CD14-positive monocyte (primary cell): ENCODE data around the gene EGLN1. TPM values are rescaled to one million over a fixed set of nuclear protein-coding genes. Genes with fewer than 3 reads are reported as not detected.

ENCODE experiments used
- DNase-seq, 3 donors: peaks; one replicate each; pipeline ENCODE4 v3.0.0-alpha.2; 2011 to 2022
- H2AFZ ChIP-seq: 2 replicates; pipeline ENCODE4 v1.6.0; 2012; ENCODE audit warnings: mild to moderate bottlenecking, low read depth, low read length, inconsistent platforms; ENCODE audit not compliant: insufficient read depth, poor library complexity, severe bottlenecking
- H3K27ac ChIP-seq, 2 donors: 1 replicate in 1 of 2; 2 replicates in 1 of 2; pipeline ENCODE4 v1.5.1; 2012 to 2013; ENCODE audit warnings: low read length in 2 of 2, control low read depth in 1 of 2, inconsistent platforms in 1 of 2, low read depth in 1 of 2, mild to moderate bottlenecking in 1 of 2
- H3K27me3 ChIP-seq, 2 donors: one replicate each; pipeline versions ENCODE4 v1.6.0 to v1.6.1; 2011 to 2013; ENCODE audit warnings: low read length in 2 of 2; ENCODE audit not compliant: control insufficient read depth in 2 of 2, insufficient read depth in 2 of 2
- H3K36me3 ChIP-seq, 2 donors: replicated peaks in 1 of 2; 1 replicate in 1 of 2; 2 replicates in 1 of 2; pipeline versions ENCODE4 v1.5.1 to v1.6.1; 2012 to 2013; ENCODE audit warnings: low read length in 2 of 2, control low read depth in 1 of 2, inconsistent platforms in 1 of 2, mild to moderate bottlenecking in 1 of 2; ENCODE audit not compliant: insufficient read depth in 2 of 2, control insufficient read depth in 1 of 2
- H3K4me1 ChIP-seq, 2 donors: 1 replicate in 1 of 2; 2 replicates in 1 of 2; pipeline versions ENCODE4 v1.5.1 to v1.6.1; 2012 to 2013; ENCODE audit warnings: low read length in 2 of 2, control low read depth in 1 of 2, inconsistent platforms in 1 of 2, mild to moderate bottlenecking in 1 of 2, moderate library complexity in 1 of 2; ENCODE audit not compliant: insufficient read depth in 2 of 2, control insufficient read depth in 1 of 2
- H3K4me2 ChIP-seq: replicated peaks from 2 replicates; pipeline ENCODE3; 2012; ENCODE audit warnings: low read length, moderate library complexity, mild to moderate bottlenecking; ENCODE audit not compliant: poor library complexity, severe bottlenecking; ENCODE audit errors: extremely low read depth
- H3K4me3 ChIP-seq, 3 experiments: fragments of 200-600 bp in 1 of 3; sonication (generic) in 1 of 3; replicated peaks in 1 of 3; 1 replicate in 2 of 3; 2 replicates in 1 of 3; pipeline ENCODE4 v1.5.1; 2011 to 2013; ENCODE audit warnings: low read length in 3 of 3, mild to moderate bottlenecking in 3 of 3, control low read depth in 2 of 3, low read depth in 2 of 3, inconsistent platforms in 1 of 3, moderate library complexity in 1 of 3
- H3K79me2 ChIP-seq: 2 replicates; pipeline ENCODE4 v1.6.0; 2012; ENCODE audit warnings: mild to moderate bottlenecking, control low read depth, inconsistent platforms, low read length, moderate library complexity; ENCODE audit not compliant: insufficient read depth
- H3K9ac ChIP-seq: 2 replicates; pipeline ENCODE4 v1.6.0; 2017; ENCODE audit warnings: low read length, mild to moderate bottlenecking; ENCODE audit not compliant: insufficient read depth, poor library complexity, severe bottlenecking
- H3K9me3 ChIP-seq, 2 donors: replicated peaks in 1 of 2; 1 replicate in 1 of 2; 2 replicates in 1 of 2; pipeline versions ENCODE4 v1.5.1 to v1.6.1; 2012 to 2013; ENCODE audit warnings: low read length in 2 of 2, control low read depth in 1 of 2; ENCODE audit not compliant: control insufficient read depth in 1 of 2, insufficient read depth in 1 of 2
- H4K20me1 ChIP-seq: 2 replicates; pipeline ENCODE4 v1.6.0; 2012; ENCODE audit warnings: mild to moderate bottlenecking, low read length, control low read depth, moderate library complexity; ENCODE audit not compliant: insufficient read depth
- H3K27ac Mint-ChIP-seq, 7 donors: one replicate each; pipeline ENCODE4 v1.8.0; 2020; ENCODE audit warnings: mild to moderate bottlenecking in 7 of 7, mixed read lengths in 7 of 7, moderate library complexity in 6 of 7, inconsistent platforms in 2 of 7
- H3K27me3 Mint-ChIP-seq, 3 donors: one replicate each; pipeline ENCODE4 v1.8.0; 2021 to 2022; ENCODE audit warnings: low read depth in 3 of 3, mild to moderate bottlenecking in 3 of 3, mixed read lengths in 3 of 3, moderate library complexity in 3 of 3, inconsistent platforms in 1 of 3
- H3K36me3 Mint-ChIP-seq, 2 donors: one replicate each; pipeline ENCODE4 v1.8.0; 2020; ENCODE audit warnings: mixed read lengths in 2 of 2, inconsistent platforms in 1 of 2, mild to moderate bottlenecking in 1 of 2
- H3K4me1 Mint-ChIP-seq: one replicate; pipeline ENCODE4 v1.8.0; 2020; ENCODE audit warnings: mild to moderate bottlenecking, mixed read lengths
- H3K4me3 Mint-ChIP-seq, 2 donors: one replicate each; pipeline ENCODE4 v1.8.0; 2020; ENCODE audit warnings: mild to moderate bottlenecking in 2 of 2, mixed read lengths in 2 of 2, moderate library complexity in 1 of 2
- H3K9me3 Mint-ChIP-seq, 7 donors: one replicate each; pipeline ENCODE4 v1.8.0; 2020 to 2022; ENCODE audit warnings: mixed read lengths in 7 of 7, mild to moderate bottlenecking in 6 of 7, moderate library complexity in 6 of 7, inconsistent platforms in 2 of 7
- WGBS: methylation state at CpG from one replicate; pipeline ENCODE4 v1.1.5; 2013; ENCODE audit warnings: missing lambda C conversion rate; ENCODE audit not compliant: insufficient coverage; 5-methylcytosine and 5-hydroxymethylcytosine counted together
- intact Hi-C, 2 donors: fragments of 100-400 bp; cut with micrococcal nuclease; formaldehyde crosslinking; loops; one replicate each; pipeline versions ENCODE4 v1.15.0 to v1.15.1; 2023
- polyA plus RNA-seq, 3 donors: library from polyadenylated mRNA; depleted of rRNA in 1 of 3; unstranded in 2 of 3; stranded (reverse) in 1 of 3; fragments of 300-500 nt in 2 of 3; fragments of >200 nt in 1 of 3; fragmentation: Illumina TruSeq in 2 of 3; gene quantifications; 1 replicate in 2 of 3; 2 replicates in 1 of 3; pipeline ENCODE4 v1.2.3, GENCODE V29; 2012 to 2021
- TF ChIP-seq, protein P1 (sequence below): fragments of 200-600 bp; IDR thresholded peaks from one replicate; pipeline ENCODE4 v1.8.0; 2022; ENCODE audit warnings: antibody characterized with exemption, mild to moderate bottlenecking

The EGLN1 gene
- polyA plus RNA-seq, 3 donors: 12.9 to 27.7 (median 23.1) TPM

DNA sequence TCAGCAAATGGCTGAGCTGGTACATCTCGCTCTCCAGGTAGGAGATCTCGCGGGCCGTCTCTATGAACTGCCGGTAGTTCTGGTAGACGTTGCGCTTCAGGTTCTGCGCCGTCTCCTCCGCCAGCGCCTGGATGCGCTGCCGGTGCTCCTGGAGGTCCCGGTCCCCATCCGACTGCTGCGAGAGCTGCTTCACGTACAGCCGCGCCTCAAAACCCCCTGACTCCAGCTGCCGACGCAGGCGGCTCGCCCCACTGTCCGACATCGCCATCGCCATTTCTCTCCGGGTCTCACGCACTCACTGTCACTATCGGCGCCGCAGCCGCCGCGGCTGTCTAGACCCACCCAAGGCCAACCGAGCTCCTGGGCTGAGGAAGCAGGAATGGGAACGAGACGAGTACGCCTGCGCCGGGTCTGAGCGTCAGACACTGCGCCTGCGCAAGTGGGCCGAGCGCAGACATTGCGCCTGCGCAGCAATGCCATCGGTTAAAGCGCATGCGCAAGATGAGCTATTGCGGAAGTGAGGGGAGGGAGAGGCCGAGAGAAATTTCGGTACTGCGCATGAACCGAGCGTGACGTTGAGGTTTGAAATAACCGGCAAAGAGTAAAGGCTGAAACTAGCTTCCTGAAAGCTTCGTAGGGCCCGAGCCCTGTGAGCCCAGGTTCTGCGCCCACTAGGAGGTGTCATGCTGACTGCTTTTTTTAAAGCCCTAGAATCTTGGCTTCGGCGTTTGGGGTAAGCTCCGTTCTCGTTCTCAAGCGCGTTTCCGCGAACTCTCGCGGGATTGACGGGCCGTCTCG, 84.4 kb downstream of the EGLN1 start, which contains the start of gene EXOC8:
Gene EXOC8 (minus strand): TSS at position 381 of the 798 bp plus-strand sequence. CDS start 107 bp downstream, at position 274.
- peaks cover 6 to 18% of the 10 kb centered on the region in 2 donors for H3K36me3 ChIP-seq
- no peaks in the 10 kb centered on the region for H3K9me3 ChIP-seq
- H3K79me2 ChIP-seq: peaks cover 91% of the 10 kb centered on the region
- peaks cover 59% of the 10 kb centered on the region for H3K4me1 Mint-ChIP-seq
- H2AFZ ChIP-seq: peak within 1 kb of the TSS; percentile 96
- peak within 1 kb of the TSS; percentile 98 to 99 (median 99) for H3K27ac Mint-ChIP-seq
- no peaks in the 10 kb centered on the region for H3K27me3 ChIP-seq
- peak within 1 kb of the TSS; percentile 99 to 100 for H3K4me3 Mint-ChIP-seq
- peak within 1 kb of the TSS; percentile 93 for H3K4me2 ChIP-seq
- H3K27ac ChIP-seq: peak within 1 kb of the TSS; percentile 99
- peaks cover 13 to 38% of the 10 kb centered on the region in 2 donors for H3K36me3 Mint-ChIP-seq
- H3K27me3 Mint-ChIP-seq: no peaks in the 10 kb centered on the region
- intact Hi-C loops: loop anchor here (5.0 to 10.0 kb wide), 5 partner anchors 85 to 693 kb away; partner anchors contain the start of genes ARV1 (in 1 of the 2), COG2 (in 1 of the 2), EGLN1 (in 1 of the 2) and GNPAT (in 1 of the 2)
- peaks cover 52% of the 10 kb centered on the region for H4K20me1 ChIP-seq
- H3K9me3 Mint-ChIP-seq: no peaks in the 10 kb centered on the region
- H3K9ac ChIP-seq: peak within 1 kb of the TSS; percentile 95
- WGBS: under 1% methylated on average over 74 of the region's 74 CpGs
- H3K4me1 ChIP-seq: peaks cover 47 to 59% of the 10 kb centered on the region in 2 donors
- peak; percentile 94 to 100 (median 98) for DNase-seq
- H3K4me3 ChIP-seq: peak within 1 kb of the TSS; percentile 88 to 92 (median 92)
- TF ChIP-seq, protein P1, sequence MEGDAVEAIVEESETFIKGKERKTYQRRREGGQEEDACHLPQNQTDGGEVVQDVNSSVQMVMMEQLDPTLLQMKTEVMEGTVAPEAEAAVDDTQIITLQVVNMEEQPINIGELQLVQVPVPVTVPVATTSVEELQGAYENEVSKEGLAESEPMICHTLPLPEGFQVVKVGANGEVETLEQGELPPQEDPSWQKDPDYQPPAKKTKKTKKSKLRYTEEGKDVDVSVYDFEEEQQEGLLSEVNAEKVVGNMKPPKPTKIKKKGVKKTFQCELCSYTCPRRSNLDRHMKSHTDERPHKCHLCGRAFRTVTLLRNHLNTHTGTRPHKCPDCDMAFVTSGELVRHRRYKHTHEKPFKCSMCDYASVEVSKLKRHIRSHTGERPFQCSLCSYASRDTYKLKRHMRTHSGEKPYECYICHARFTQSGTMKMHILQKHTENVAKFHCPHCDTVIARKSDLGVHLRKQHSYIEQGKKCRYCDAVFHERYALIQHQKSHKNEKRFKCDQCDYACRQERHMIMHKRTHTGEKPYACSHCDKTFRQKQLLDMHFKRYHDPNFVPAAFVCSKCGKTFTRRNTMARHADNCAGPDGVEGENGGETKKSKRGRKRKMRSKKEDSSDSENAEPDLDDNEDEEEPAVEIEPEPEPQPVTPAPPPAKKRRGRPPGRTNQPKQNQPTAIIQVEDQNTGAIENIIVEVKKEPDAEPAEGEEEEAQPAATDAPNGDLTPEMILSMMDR: no peak

DNA sequence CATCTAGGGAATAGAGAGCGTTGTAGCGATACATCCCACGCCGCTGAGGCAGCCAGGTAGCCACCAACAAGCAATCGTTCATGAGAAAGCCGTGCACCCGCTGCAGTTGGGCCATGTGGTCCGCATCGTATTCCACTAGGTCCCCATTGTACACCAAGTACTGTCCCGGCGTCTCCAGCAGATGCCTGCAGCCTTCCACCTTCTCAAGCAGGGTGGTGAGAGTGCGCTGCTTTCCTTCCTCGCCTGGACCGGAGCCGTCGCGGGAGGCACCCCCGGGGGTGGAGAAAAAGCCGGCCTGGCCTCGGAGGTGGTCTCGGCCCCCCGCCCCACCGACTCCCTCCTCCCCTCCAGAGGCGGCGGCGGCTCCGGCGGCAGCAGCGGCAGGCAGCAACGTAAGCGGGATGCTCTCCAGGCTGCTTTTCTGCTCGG, 85.0 kb downstream of the EGLN1 start:
- peak overlapping the region; percentile 88 to 92 (median 92) for H3K4me3 ChIP-seq
- H3K79me2 ChIP-seq: peaks cover 91% of the 10 kb centered on the region
- peak overlapping the region; percentile 99 to 100 for H3K4me3 Mint-ChIP-seq
- H3K27me3 ChIP-seq: no peaks in the 10 kb centered on the region
- peaks cover 5 to 15% of the 10 kb centered on the region in 2 donors for H3K36me3 ChIP-seq
- no peaks in the 10 kb centered on the region for H3K27me3 Mint-ChIP-seq
- 3% methylated on average over 25 of the region's 32 CpGs for WGBS
- H3K4me1 Mint-ChIP-seq: peaks cover 62% of the 10 kb centered on the region
- peaks cover 47 to 59% of the 10 kb centered on the region in 2 donors for H3K4me1 ChIP-seq
- TF ChIP-seq, protein P1: no peak
- H3K36me3 Mint-ChIP-seq: peaks cover 14 to 38% of the 10 kb centered on the region in 2 donors
- peaks cover 58% of the 10 kb centered on the region for H4K20me1 ChIP-seq
- DNase-seq: peak in 2 of 3 donors; percentile 6 to 23
- peak overlapping the region; percentile 99 for H3K27ac ChIP-seq
- H2AFZ ChIP-seq: peak overlapping the region; percentile 96
- H3K27ac Mint-ChIP-seq: peak overlapping the region; percentile 98 to 99 (median 99)
- intact Hi-C loops: loop anchor here (5.0 to 10.0 kb wide), 5 partner anchors 85 to 692 kb away; partner anchors contain the start of genes ARV1 (in 1 of the 2), COG2 (in 1 of the 2), EGLN1 (in 1 of the 2) and GNPAT (in 1 of the 2)
- H3K9me3 ChIP-seq: no peaks in the 10 kb centered on the region
- H3K4me2 ChIP-seq: peak overlapping the region; percentile 93
- no peaks in the 10 kb centered on the region for H3K9me3 Mint-ChIP-seq
- peak overlapping the region; percentile 95 for H3K9ac ChIP-seq
